H1 (cell line): ENCODE measurements around the gene SMTN. TPM values are rescaled to one million over a fixed set of nuclear protein-coding genes. Genes with fewer than 3 reads are reported as not detected.
"Not testable (repeated sequence)": the region's sequence is repeated elsewhere in the genome, so short reads cannot be mapped to it uniquely, and the experiment has no call there.

Experiments used
- CTCF ChIA-PET: fragments of 300-600 bp; sonication (Branson Sonifier 250); formaldehyde crosslinking; loops from one replicate; lab custom pipeline; 2021; ENCODE audit not compliant: partially characterized antibody; lab: Charles Lee
- POLR2A ChIA-PET: fragments of 300-600 bp; sonication (Branson Sonifier 250); formaldehyde crosslinking; loops from one replicate; lab custom pipeline; 2021; ENCODE audit warnings: inconsistent platforms; ENCODE audit not compliant: partially characterized antibody; lab: Charles Lee
- DNase-seq, 2 experiments: peaks; one replicate each; pipeline versions ENCODE4 v3.0.0 to v3.0.0-alpha.2; 2010 to 2022; ENCODE audit warnings: low spot score in 2 of 2, low read depth in 1 of 2, mixed read lengths in 1 of 2
- FAIRE-seq: peaks from 2 replicates; lab custom pipeline; 2011; peaks lifted over from hg19 to GRCh38; lab: Jason Lieb, UNC
- H2AFZ ChIP-seq: 2 replicates; pipeline ENCODE4 v1.8.1; 2012; ENCODE audit warnings: low read length, inconsistent platforms
- H2AK5ac ChIP-seq: 2 replicates; pipeline ENCODE4 v1.6.1; 2013; ENCODE audit warnings: low read depth, low read length
- H2BK120ac ChIP-seq: replicated peaks from 2 replicates; pipeline ENCODE3; 2013; ENCODE audit warnings: low read depth, low read length, inconsistent platforms
- H2BK12ac ChIP-seq: 2 replicates; pipeline ENCODE4 v1.6.1; 2013; ENCODE audit warnings: low read depth, low read length
- H2BK15ac ChIP-seq: 2 replicates; pipeline ENCODE4 v1.6.1; 2013; ENCODE audit warnings: low read length
- H2BK20ac ChIP-seq: 2 replicates; pipeline ENCODE4 v1.6.1; 2013; ENCODE audit warnings: low read length
- H2BK5ac ChIP-seq: 2 replicates; pipeline ENCODE4 v1.6.1; 2013; ENCODE audit warnings: low read depth, low read length
- H3K14ac ChIP-seq: 2 replicates; pipeline ENCODE4 v1.6.1; 2013; ENCODE audit warnings: inconsistent platforms; ENCODE audit not compliant: insufficient read length
- H3K18ac ChIP-seq: 2 replicates; pipeline ENCODE4 v1.6.1; 2013; ENCODE audit warnings: low read length; ENCODE audit errors: extremely low read depth
- H3K23ac ChIP-seq: 2 replicates; pipeline ENCODE4 v1.6.1; 2013; ENCODE audit warnings: inconsistent platforms; ENCODE audit not compliant: insufficient read length
- H3K23me2 ChIP-seq: 2 replicates; pipeline ENCODE4 v1.6.1; 2013; ENCODE audit warnings: low read depth, low read length
- H3K27ac ChIP-seq: 2 replicates; pipeline ENCODE4 v1.6.1; 2011; ENCODE audit warnings: low read depth, low read length, inconsistent platforms
- H3K27me3 ChIP-seq, 4 experiments: replicated peaks in 1 of 4; 1 replicate in 1 of 4; 2 replicates in 3 of 4; pipeline versions ENCODE4 v1.6.1 to v1.8.1; 2011 to 2013; ENCODE audit warnings: low read length in 3 of 4, mild to moderate bottlenecking in 3 of 4, inconsistent platforms in 2 of 4, mixed read lengths in 2 of 4, moderate library complexity in 1 of 4; ENCODE audit not compliant: control insufficient read depth in 3 of 4, insufficient read depth in 3 of 4; ENCODE audit errors: extremely low read depth in 1 of 4
- H3K36me3 ChIP-seq, 4 experiments: 2 replicates each; pipeline versions ENCODE4 v1.6.1 to v1.8.1; 2011 to 2013; ENCODE audit warnings: mild to moderate bottlenecking in 4 of 4, low read length in 3 of 4, moderate library complexity in 2 of 4, control low read depth in 1 of 4, inconsistent platforms in 1 of 4; ENCODE audit not compliant: insufficient read depth in 4 of 4, control insufficient read depth in 2 of 4
- H3K4ac ChIP-seq: replicated peaks from 2 replicates; pipeline ENCODE3; 2013; ENCODE audit warnings: low read length, low read depth, mixed read lengths, inconsistent platforms; ENCODE audit not compliant: insufficient read length
- H3K4me1 ChIP-seq, 4 experiments: replicated peaks in 1 of 4; 1 replicate in 1 of 4; 2 replicates in 3 of 4; pipeline versions ENCODE4 v1.6.1 to v1.8.1; 2011 to 2013; ENCODE audit warnings: low read length in 3 of 4, inconsistent platforms in 2 of 4, mixed read lengths in 1 of 4; ENCODE audit not compliant: insufficient read depth in 4 of 4, control insufficient read depth in 3 of 4
- H3K4me2 ChIP-seq, 2 experiments: 2 replicates each; pipeline versions ENCODE4 v1.6.1 to v1.8.1; 2011 to 2013; ENCODE audit warnings: low read depth in 2 of 2, low read length in 2 of 2, control low read depth in 1 of 2, inconsistent platforms in 1 of 2, mild to moderate bottlenecking in 1 of 2; ENCODE audit not compliant: insufficient read depth in 1 of 2
- H3K4me3 ChIP-seq, 4 experiments: fragments of 200-600, 300-600 bp in 1 of 4; sonication (generic), shearing (Covaris generic), sonication (Bioruptor Twin) in 1 of 4; 2 replicates each; pipeline versions ENCODE4 v1.5.1 to v1.8.1; 2011 to 2016; ENCODE audit warnings: low read length in 4 of 4, low read depth in 3 of 4, control low read depth in 2 of 4, inconsistent platforms in 2 of 4, mild to moderate bottlenecking in 2 of 4, mixed read lengths in 1 of 4, moderate library complexity in 1 of 4; ENCODE audit not compliant: insufficient read depth in 2 of 4; ENCODE audit errors: extremely low read depth in 1 of 4
- H3K56ac ChIP-seq: replicated peaks from 2 replicates; pipeline ENCODE3; 2013; ENCODE audit warnings: low read depth, mild to moderate bottlenecking, mixed read lengths, low read length, inconsistent platforms; ENCODE audit not compliant: insufficient read length
- H3K79me1 ChIP-seq: 2 replicates; pipeline ENCODE4 v1.6.1; 2013; ENCODE audit warnings: low read depth, low read length, control low read depth
- H3K79me2 ChIP-seq, 2 experiments: 2 replicates each; pipeline versions ENCODE4 v1.6.1 to v1.8.1; 2012 to 2013; ENCODE audit warnings: low read length in 2 of 2, mild to moderate bottlenecking in 2 of 2, inconsistent platforms in 1 of 2; ENCODE audit not compliant: insufficient read depth in 2 of 2, control insufficient read depth in 1 of 2
- H3K9ac ChIP-seq, 4 experiments: replicated peaks in 1 of 4; 1 replicate in 1 of 4; 2 replicates in 3 of 4; pipeline versions ENCODE4 v1.6.1 to v1.8.1; 2011 to 2013; ENCODE audit warnings: low read depth in 3 of 4, low read length in 3 of 4, control low read depth in 2 of 4, mild to moderate bottlenecking in 2 of 4, moderate library complexity in 2 of 4, inconsistent platforms in 1 of 4; ENCODE audit errors: extremely low read depth in 1 of 4
- H3K9me3 ChIP-seq, 2 experiments: 2 replicates each; pipeline versions ENCODE4 v1.6.1 to v1.8.1; 2012 to 2013; ENCODE audit warnings: mild to moderate bottlenecking in 2 of 2, moderate library complexity in 2 of 2, control low read depth in 1 of 2, inconsistent platforms in 1 of 2, low read depth in 1 of 2, low read length in 1 of 2, mixed read lengths in 1 of 2; ENCODE audit not compliant: insufficient read depth in 2 of 2
- H4K20me1 ChIP-seq, 2 experiments: replicated peaks in 1 of 2; 2 replicates each; pipeline versions ENCODE3 to v1.8.1; 2011 to 2013; ENCODE audit warnings: inconsistent platforms in 2 of 2, low read length in 2 of 2, mild to moderate bottlenecking in 1 of 2; ENCODE audit not compliant: insufficient read depth in 2 of 2, control insufficient read depth in 1 of 2
- H4K5ac ChIP-seq: 2 replicates; pipeline ENCODE4 v1.6.1; 2013; ENCODE audit warnings: low read length, low read depth, mixed read lengths, inconsistent platforms; ENCODE audit not compliant: insufficient read length
- H4K8ac ChIP-seq: 2 replicates; pipeline ENCODE4 v1.8.0; 2013; ENCODE audit warnings: mild to moderate bottlenecking, moderate library complexity, low read length, inconsistent platforms; ENCODE audit not compliant: insufficient read depth; ENCODE audit errors: extremely low read depth
- H4K91ac ChIP-seq: replicated peaks from 2 replicates; pipeline ENCODE3; 2013; ENCODE audit warnings: low read length, mixed read lengths, inconsistent platforms; ENCODE audit not compliant: insufficient read length
- WGBS, 2 experiments: shearing (Covaris generic) in 1 of 2; methylation state at CpG; one replicate each; pipeline versions ENCODE4 v1.1.6 to v1.1.7; 2013 to 2015; ENCODE audit warnings: low lambda C conversion rate in 2 of 2, mixed read lengths in 2 of 2, inconsistent platforms in 1 of 2, low coverage in 1 of 2, missing lambda C conversion rate in 1 of 2; ENCODE audit not compliant: insufficient replicate concordance in 2 of 2, insufficient coverage in 1 of 2, insufficient read length in 1 of 2; ENCODE audit errors: extremely low coverage in 1 of 2, missing lambda C conversion rate in 1 of 2; 5-methylcytosine and 5-hydroxymethylcytosine counted together
- polyA plus RNA-seq, 7 experiments: library from polyadenylated mRNA; depleted of rRNA in 3 of 7; stranded (reverse) in 5 of 7; unstranded in 2 of 7; fragments of >200 nt in 5 of 7; fragments of 200-250 nt in 2 of 7; gene quantifications; 1 replicate in 5 of 7; 2 replicates in 1 of 7; 4 replicates in 1 of 7; pipeline versions ENCODE4 v1.2.1 to v1.2.3, GENCODE V29; 2011 to 2013; ENCODE audit warnings: missing spikeins in 2 of 7, mixed read lengths in 2 of 7
- total RNA-seq: library from RNA; stranded (reverse); fragmentation: NEBNext Ultra II Directional; extraction: Animal tissue kit (Norgen Biotek cat#: 25700); gene quantifications from 2 replicates; pipeline ENCODE4 v1.2.1, GENCODE V29; 2021

The SMTN gene
- total and polyA plus RNA-seq, 2 of the 8 experiments (the other 6 are each of a cell fraction or from before 2014, with no cell fraction given): 12.3 to 20.8 TPM

DNA sequence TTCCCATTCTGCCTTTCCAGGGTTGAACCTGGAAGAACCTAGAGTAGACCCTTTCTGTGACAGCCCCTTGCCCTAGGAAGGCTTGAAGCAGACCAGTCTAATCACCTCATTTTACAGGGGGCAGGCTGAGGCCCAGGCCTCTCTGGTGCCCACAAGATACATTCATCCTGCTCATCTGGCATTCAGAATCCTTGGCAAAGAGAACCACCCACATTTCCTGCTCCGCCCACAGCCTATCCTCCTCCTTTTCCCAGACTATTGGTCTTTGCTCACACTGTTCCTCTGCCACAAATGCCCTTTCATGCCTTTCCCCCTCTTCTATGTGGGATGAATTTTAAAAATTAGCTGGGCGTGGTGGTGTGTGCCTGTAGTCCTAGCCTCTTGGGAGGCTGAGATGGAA, 2.7 kb upstream of the SMTN start:
- H2BK120ac ChIP-seq, H3K23ac ChIP-seq, H2AK5ac ChIP-seq, H2AFZ ChIP-seq, H3K27ac ChIP-seq, H3K4me3 ChIP-seq, H4K91ac ChIP-seq, H3K4me2 ChIP-seq, H3K23me2 ChIP-seq, H4K8ac ChIP-seq, H3K9ac ChIP-seq, H2BK15ac ChIP-seq, H2BK12ac ChIP-seq, H3K18ac ChIP-seq, H2BK5ac ChIP-seq, H3K27me3 ChIP-seq, H3K56ac ChIP-seq, H3K36me3 ChIP-seq, H3K9me3 ChIP-seq, H3K4ac ChIP-seq, H4K20me1 ChIP-seq, H3K79me2 ChIP-seq, FAIRE-seq, DNase-seq, H3K14ac ChIP-seq, H4K5ac ChIP-seq, H3K79me1 ChIP-seq, H2BK20ac ChIP-seq: not testable (repeated sequence)
- ChIA-PET CTCF (interaction anchor here (1.2 to 13.3 kb wide), 3 partner anchors 10 to 29 kb away, joined by 3 to 207 read pairs (median 11); partner anchors contain the start of gene SELENOM), POLR2A (interaction anchor here (1.2 to 12.2 kb wide), 3 partner anchors 14 to 109 kb away, joined by 3 to 220 read pairs (median 9); partner anchors contain the start of genes MORC2 and TUG1)
- peaks cover 0 to 18% (median 8%) of the 10 kb centered on the region in 4 experiments; a peak in 6 of 7 replicates for H3K4me1 ChIP-seq
- 87% methylated on average over 2 of the region's 2 CpGs; no CpG with 5 or more reads in 1 of the 2 experiments for WGBS, 2 experiments
